GM19023 (cell line): ENCODE results near the gene OLFML1.

ENCODE experiments used
- ATAC-seq: cut with Tn5 transposase; IDR thresholded peaks from one replicate; pipeline ENCODE4 v1.9.1; 2021; ENCODE audit warnings: mild to moderate bottlenecking, moderate library complexity; ENCODE audit not compliant: unreplicated experiment

OLFML1 gene

DNA sequence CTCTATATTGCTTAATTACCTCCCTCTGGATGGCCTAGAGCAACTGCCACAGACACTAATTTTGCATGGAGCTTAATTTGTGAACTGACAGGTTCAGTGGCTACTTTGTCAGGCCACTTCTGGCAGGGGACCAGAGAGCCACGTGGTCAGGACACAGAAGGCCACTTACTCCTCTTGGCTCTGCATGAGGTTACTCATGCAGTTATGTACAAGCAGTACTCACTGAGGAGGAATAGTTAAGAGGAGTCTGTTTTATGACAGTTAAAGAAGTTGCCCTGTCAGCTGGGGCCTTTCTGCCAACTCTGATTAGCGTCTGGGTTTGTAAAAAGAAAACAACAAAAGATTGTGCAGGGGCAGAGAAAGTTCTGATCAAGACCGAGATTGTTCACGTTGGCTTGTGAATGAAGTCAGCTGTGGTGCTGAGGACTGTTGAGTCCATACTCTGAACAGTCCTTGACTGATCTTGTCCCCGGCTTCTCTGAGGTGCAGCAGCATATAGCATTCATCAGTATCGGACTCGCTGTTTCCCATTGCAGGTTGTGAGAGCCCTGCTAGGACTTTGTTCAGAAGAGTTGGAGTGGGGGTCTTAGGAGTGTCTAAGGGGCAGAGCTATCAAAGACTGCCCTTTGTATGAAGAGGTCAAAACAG, 69.9 kb downstream of the OLFML1 start:
- no peak for ATAC-seq

DNA sequence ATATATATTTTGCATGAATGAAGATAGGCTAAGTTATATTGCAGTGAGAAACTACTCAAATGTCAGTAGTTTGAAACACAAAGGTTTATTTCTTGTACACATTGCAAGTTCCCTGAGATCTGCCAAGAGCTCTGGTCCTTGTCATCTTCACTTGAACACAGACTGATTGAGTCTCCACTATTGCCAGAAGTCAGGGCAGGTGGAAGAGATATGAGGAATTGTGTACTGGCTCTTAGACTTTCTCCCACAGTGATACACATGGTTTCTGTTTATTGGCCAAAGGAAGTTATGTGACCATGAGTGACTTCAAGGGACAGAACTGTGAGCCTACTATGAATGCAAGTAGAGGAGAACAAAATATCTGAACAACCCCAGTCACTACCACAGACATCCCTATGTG, 72.7 kb downstream of the OLFML1 start:
- no peak for ATAC-seq

DNA sequence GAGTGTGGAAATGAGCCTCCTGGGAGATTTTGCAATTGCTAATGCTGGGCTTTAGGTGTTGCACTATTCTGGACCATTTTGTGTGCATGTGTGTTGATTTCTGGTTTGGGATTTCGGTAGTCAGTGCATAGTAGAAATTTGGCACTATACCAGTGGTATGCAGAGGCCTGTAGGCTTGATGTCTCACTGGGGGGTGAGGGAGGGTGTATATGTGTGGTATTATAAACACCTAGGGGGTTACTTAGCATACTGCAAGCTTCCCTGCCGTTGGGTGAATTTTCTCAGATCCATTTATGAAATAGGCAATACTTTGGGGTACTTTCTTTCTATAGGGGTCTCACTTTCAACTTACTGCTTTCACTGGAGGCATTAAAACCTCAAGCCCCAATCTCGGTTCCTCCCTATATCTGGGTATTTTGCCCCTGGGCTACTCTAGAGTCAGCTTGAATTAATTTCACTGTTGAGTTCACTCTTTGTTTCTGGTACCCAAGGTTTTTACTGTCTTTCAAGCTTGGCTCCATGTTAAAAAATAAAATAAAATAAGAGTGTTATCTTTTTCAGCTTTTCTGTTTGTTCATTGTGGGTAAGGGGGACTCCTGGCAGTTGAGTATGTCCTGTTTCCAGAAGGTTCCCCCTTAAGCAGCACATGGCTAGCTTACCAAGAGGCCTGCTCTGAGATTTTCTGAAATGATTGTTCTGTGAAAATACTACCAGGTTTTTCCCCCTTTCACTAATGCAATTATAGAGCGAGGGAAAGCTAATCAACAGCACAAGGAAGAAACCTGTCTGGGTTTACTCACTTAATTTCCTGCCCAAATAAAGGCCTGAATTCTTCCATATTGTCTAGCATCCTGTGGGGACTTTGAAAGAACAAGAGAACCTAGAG, 74.3 kb downstream of the OLFML1 start:
- no peak for ATAC-seq
